D721Med (cell line): Measurements from ENCODE around the gene ALOX5.

Experiments used
- DNase-seq: peaks from one replicate; pipeline ENCODE4 v3.0.0; 2011; ENCODE audit warnings: low spot score; ENCODE audit not compliant: insufficient read length
- FAIRE-seq: peaks from 2 replicates; lab custom pipeline; 2011; peaks lifted over from hg19 to GRCh38; lab: Jason Lieb, UNC
- TF ChIP-seq, protein P1 (sequence below): IDR thresholded peaks from 2 replicates; pipeline ENCODE4 v1.5.1; 2012; ENCODE audit warnings: mild to moderate bottlenecking, control low read depth; ENCODE audit not compliant: insufficient read depth; ENCODE audit errors: missing control alignments

The ALOX5 gene

DNA sequence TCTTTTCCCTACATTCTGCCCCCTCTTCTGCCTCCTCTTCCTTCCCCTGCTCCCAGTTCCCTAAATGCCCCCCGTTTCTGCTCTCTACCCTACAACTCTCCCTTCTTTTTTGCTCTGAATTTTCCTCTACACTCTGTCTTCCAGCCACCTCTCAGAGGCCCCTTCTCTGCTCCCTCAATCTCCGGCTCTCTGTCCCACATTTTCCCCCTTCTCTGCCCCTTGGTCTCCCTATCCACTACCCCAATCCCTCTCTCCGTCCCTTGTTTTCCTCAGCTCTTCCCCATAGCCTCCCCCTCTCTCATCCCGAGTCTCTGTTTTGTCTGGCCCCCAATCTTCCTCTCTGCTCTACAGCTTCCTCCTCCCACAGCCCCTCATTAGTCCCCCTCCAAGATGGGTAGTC lies 3.3 kb downstream of the ALOX5 start:
- no peak for DNase-seq
- TF ChIP-seq, protein P1, sequence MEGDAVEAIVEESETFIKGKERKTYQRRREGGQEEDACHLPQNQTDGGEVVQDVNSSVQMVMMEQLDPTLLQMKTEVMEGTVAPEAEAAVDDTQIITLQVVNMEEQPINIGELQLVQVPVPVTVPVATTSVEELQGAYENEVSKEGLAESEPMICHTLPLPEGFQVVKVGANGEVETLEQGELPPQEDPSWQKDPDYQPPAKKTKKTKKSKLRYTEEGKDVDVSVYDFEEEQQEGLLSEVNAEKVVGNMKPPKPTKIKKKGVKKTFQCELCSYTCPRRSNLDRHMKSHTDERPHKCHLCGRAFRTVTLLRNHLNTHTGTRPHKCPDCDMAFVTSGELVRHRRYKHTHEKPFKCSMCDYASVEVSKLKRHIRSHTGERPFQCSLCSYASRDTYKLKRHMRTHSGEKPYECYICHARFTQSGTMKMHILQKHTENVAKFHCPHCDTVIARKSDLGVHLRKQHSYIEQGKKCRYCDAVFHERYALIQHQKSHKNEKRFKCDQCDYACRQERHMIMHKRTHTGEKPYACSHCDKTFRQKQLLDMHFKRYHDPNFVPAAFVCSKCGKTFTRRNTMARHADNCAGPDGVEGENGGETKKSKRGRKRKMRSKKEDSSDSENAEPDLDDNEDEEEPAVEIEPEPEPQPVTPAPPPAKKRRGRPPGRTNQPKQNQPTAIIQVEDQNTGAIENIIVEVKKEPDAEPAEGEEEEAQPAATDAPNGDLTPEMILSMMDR, result no peak
- FAIRE-seq, result no peak

GRCh38 chr10:45377858-45378257 lies 3.8 kb downstream of the ALOX5 start:
- FAIRE-seq (no peak), DNase-seq (no peak)
- TF ChIP-seq, protein P1, result no peak

GRCh38 chr10:45378914-45379726 lies 5.1 kb downstream of the ALOX5 start:
- TF ChIP-seq, protein P1, result no peak
- FAIRE-seq (no peak), DNase-seq (no peak)

GRCh38 chr10:45379891-45380540 lies 6.0 kb downstream of the ALOX5 start:
- no peak for FAIRE-seq
- TF ChIP-seq, protein P1, result no peak
- DNase-seq, result no peak

DNA sequence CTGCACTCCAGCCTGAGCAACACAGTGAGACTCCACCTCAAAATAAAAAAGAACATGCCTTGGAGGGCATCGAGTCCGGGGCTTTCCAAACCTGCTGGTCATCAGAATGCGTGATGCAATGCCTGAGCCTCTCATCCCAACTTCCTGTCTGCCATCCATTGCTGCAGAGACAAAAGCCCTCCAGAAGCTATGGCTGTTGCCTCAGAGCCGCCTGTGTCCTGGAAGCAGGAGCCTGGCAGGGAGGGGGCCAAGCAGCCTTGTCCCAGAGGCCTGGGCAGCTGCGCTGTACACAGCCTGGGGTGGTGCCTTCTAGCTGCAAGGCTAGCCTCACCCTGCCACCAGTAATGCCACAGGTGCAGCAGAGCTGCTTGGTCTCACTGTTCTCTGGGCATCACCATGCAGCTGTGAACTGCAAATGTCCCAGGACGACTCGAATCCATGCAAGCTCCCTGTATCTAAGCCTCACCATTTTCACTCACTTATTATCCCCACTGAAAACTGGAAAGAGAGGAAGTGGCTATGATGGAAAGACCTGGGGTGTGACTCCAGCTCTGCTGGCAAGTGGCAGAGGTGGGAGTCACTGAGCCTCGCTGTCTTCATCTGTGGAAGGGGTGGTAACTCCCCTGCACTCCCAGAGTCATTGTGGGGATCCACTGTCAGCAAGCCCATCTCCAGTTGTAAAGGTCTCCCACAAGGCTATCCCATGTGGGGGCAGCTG lies 7.0 kb downstream of the ALOX5 start:
- DNase-seq, result no peak
- no peak for FAIRE-seq
- TF ChIP-seq, protein P1, result no peak

DNA sequence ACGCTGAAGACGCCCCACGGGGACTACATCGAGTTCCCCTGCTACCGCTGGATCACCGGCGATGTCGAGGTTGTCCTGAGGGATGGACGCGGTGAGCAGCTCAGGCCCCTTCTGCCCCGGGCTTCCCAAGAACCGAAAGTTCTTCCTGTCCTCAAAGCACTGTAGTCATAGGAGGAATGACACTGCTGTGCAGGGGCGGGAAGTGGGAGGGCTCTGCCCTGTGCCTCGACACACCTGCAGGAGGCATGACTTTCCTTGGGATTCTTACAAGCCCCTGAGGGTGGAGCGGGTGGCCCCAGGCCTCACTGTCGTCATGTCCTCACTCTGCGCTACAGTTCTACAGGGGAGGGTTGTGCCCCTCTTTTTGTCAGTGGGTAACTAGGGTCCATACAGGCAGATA lies 8.6 kb downstream of the ALOX5 start:
- TF ChIP-seq, protein P1, result no peak
- DNase-seq, result no peak
- FAIRE-seq, result no peak
